Activated CD8-positive, alpha-beta memory T cell treated with anti-CD3 and anti-CD28 coated beads, Interleukin-2, amount 50 U/mL, for 24 hours (primary cell): ENCODE data around the gene F11.
"Not testable (repeated sequence)": the region's sequence is repeated elsewhere in the genome, so short reads cannot be mapped to it uniquely, and the experiment has no call there.

ENCODE experiments used
- DNase-seq: peaks from one replicate; pipeline ENCODE4 v3.0.0-alpha.2; 2020; ENCODE audit errors: extremely low read depth

The F11 gene

GRCh38 chr4:186249785-186250754, 15.9 kb upstream of the F11 start:
- DNase-seq = no peak

GRCh38 chr4:186250760-186251159, 15.2 kb upstream of the F11 start:
- no peak for DNase-seq

- DNase-seq = no peak
Measured at GRCh38 chr4:186255122-186255521, 10.9 kb upstream of the F11 start.

DNA sequence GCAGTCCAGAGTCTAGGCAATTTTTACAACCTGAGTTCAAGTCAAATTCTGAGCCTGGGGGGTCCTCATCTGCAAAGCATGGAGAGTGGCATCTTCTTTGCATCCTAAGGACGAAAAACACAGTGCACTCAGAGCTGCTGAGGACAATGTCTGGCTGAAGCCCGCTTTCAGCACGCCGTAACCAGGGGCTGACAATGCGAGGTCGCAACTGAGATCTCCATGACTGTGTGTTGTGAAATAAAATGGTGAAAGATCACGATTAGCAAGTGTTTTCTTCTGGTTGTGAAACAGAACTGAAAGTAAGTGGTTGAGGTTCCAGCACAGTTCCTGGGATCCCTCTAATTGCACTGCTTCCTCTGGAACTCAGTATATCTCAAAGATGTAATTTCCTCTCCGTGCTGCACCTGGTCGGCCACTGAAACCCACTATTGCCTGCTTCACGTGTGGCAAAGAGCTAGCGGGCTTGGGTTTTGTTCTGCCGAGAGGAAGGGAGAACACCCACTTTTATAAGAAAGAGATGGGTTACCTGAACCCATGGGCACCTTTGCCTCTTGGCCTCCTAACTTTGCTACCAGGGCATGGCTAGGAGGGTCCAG, 7.7 kb upstream of the F11 start:
- no peak for DNase-seq

DNA sequence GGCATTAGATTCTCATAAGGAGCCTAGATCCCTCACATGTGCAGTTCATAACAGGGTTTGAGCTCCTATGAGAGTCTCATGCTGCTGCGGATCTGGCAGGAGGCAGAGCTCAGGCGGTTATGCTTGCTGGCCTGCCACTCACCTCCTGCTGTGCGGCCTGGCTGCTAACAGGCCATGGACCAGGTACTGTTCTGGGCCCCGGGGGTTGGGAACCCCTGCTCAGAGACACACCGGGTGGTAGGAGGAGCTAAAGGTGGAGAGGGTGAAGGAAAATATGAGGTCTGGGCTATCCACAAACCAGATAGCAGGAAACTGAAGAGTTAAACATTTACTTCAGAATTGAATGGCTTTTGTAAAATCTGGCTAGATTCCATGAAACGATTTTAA, 5.9 kb upstream of the F11 start:
- no peak for DNase-seq

DNA sequence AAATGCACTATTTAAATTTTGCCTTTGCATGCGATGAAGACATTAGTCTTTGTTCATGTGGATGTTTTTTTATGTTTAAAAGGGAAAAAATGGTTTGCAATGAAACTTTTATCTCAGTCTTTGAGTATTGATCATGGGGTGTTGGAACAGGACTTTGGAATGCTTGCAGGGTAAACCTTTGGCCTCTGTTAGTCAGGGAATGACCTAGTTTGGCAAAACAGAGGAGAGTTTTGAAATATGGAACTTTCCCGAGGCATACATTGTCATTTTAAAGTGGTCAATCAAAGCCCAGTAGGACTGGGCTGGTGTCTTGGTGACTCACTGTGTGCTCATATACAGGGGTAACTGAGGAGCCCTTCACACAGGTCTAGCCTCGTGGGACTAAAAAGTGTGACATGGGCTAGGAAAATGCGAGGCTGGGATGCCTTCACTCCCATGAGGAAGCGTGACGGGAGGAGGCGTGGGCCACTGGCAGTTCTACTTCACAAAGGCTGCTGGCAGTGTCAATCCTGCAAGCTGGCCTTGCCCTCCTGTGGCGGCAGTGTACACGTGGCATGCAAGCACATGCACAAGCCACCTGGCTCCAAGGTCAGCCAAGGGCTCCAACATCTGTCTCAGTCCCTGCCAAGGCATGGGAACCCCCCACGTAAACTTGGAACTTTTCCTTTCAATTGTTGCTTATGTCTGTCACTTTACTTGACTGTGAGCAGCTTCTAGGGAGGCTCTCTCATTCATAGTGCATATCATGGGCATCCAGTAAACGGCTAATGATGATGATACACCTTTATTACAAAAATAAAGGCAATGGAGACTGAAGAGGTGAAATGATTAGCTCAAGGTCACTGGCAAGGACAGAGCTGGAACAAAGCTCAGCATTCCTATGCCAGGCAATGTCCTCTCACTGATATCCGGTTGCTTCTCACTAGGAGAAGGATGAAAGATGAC, 5.2 kb upstream of the F11 start:
- DNase-seq = no peak

GRCh38 chr4:186264660-186265059, 1.3 kb upstream of the F11 start:
- DNase-seq = no peak

DNA sequence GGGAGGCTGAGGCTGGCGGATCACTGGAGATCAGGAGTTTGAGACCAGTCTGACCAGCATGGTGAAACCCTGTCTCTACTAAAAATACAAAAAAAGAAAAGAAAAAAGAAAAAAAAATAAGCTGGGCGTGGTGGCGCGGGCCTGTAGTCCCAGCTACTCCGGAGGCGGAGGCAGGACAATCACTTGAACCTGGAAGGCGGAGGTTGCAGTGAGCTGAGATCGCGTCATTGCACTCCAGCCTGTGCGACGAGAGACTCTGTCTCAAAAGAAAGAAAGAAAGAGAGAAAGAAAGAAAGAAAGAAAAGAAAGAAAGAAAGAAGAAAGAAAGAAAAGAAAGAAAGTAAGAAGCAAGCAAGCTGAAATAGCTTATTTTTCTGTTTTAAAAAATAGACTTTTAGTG, 739 bp upstream of the F11 start:
- not testable (repeated sequence) for DNase-seq

GRCh38 chr4:186266729-186267456, 904 bp downstream of the F11 start:
- no peak for DNase-seq

DNA sequence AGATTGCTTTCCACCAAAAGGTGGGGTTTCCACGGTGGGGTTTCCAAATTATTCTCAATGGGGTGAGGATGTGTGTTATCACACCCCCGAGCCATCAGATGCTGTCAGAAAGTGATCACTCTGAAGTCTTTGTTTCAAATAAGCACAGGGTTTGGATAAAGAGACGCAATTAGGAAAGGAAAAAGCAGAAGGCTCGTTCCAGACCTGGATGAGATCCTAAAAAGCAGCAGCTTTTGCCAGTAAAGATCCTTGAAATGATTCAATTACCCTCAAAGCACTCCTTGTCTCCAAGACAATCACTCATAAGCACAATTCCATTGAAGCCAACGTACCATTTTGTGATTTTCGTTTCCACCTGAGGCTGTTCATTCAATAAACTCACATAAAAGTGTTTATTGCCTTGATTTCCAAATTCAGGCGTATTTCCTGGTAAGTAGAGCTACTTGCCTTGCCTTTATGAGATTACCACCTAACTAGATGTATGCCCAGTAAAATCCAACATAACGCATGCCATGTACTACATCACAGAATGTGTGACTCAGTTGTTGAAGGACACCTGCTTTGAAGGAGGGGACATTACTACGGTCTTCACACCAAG, 5.2 kb downstream of the F11 start:
- no peak for DNase-seq

DNA sequence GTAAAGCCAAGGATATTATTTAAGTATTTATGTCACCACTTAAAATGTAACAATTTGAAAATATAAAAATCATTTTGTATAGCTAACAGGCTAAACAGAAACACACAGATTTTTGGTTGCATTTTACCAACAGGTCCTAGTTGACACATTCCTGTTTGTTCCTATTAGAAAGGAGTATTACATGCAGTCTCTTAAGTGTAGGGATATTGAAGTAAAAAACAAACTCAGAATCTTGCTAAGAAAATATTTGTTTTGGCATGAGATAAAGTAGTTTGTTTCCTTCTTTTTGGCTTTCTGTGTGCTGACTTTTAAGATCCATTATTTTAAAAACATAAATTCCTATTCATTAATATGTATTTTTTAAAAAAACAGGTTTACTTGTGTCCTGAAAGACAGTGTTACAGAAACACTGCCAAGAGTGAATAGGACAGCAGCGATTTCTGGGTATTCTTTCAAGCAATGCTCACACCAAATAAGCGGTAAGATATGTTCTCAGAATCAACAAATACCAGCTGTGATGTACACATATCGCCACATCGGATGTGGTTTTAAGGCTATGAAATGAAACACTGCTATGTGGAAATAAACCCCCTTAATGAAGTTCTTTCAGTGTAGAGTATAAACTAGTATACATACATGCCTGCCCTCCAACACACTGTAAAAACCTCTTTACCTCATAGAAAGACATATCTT, 6.9 kb downstream of the F11 start:
- no peak for DNase-seq

DNA sequence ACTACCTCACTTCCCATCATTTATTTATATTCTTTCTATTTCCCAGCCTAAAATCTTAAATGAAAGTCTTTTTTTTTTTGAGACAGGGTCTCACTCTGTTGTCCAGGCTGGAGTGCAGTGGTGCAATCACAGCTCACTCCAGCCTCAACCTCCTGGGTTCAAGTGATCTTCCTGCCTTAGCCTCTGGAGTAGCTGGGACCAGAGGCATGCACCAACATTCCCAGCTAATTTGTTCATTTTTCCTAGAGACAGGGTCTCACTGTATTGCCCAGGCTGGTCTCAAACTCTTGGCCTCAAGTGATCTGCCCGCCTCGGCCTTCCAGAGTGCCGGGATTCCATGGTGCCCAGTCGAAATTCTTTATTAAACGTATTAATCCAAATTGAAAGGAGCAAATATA, 7.4 kb downstream of the F11 start:
- DNase-seq = not testable (repeated sequence)

DNA sequence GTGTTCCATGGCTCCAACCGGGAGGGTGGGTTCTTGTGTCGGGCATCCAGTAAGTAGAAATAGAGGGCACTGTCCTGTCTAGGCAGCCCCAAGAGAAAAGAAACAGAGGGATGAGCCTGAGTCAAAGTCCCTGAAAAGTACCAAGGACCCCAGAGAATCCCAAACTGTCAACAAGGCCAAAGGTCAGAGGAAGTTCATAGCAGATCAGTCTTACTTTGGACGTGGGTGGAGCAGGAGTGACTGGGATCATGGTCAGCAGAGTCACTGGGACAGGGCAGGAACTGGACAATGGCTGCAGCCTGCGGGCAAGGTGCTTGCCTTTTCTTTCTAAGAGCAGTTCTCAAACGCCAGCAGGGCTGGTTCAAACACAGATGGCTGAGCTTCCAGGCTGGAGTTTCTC, 17.3 kb downstream of the F11 start:
- DNase-seq = no peak

- no peak for DNase-seq
Measured at GRCh38 chr4:186285147-186285546, 19.2 kb downstream of the F11 start.

GRCh38 chr4:186286581-186286980, 20.6 kb downstream of the F11 start:
- DNase-seq = no peak

- no peak for DNase-seq
Measured at GRCh38 chr4:186291256-186291890, 25.4 kb downstream of the F11 start.

DNA sequence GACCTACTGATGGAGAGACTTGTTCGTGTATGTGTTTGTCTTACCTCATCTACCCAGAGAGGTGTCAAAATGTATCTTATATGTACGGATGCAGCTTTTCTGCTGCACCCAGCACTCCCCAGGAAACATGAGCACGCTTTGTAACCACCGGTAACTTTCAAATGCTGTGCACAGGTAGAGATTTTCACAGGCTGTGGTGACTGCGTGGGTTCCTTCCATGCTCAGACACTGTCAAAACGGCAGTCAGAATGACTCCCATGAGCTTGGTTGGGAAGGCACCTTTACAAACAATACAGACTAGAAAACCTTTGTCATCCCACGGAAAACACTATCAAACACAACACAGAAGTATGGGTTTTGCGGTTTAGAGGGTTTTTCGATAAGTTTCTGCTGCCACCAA, 28.2 kb downstream of the F11 start:
- no peak for DNase-seq

DNA sequence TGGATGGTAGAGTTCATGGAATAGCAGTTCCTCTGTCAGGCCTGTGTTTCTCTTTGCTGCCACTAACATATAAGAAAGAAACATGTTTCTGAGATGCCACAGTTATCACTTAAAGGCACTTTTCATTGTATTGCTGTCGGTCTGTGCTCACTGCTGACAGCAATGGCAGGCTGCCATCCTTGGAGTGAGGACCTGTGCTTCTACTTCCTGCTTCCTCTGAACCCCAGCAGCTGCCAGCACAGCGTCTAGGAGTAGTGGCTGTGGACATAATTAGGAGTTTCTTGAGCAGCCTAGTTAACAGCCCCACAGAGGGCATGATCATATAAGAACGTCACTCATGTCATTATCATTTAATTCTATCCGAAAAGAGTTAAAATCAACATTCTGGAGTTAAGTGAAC, 30.5 kb downstream of the F11 start:
- no peak for DNase-seq

GRCh38 chr4:186297013-186297645, 31.1 kb downstream of the F11 start:
- DNase-seq = no peak
